K562 (cell line): ENCODE measurements around the gene ARHGAP22. TPM values are rescaled to one million over a fixed set of nuclear protein-coding genes. Genes with fewer than 3 reads are reported as not detected.

Experiments
- FOXJ2 ChIP-seq: fragments of 200-800 bp; sonication (Bioruptor generic); IDR thresholded peaks from 2 replicates; pipeline ENCODE4 v1.6.1; 2016; ENCODE audit warnings: missing genetic modification characterization, missing compliant biosample characterization
- HES1 ChIP-seq: fragments of 450-650 bp; IDR thresholded peaks from 2 replicates; pipeline ENCODE4 v1.6.1; 2016; ENCODE audit warnings: low read depth, mild to moderate bottlenecking, moderate library complexity
- PHTF2 ChIP-seq: fragments of 250-450 bp; sonication (Bioruptor Pico); IDR thresholded peaks from 2 replicates; pipeline ENCODE4 v1.5.0; 2021; ENCODE audit warnings: mild to moderate bottlenecking
- REST ChIP-seq, 2 experiments: fragments of 450-650 bp; formaldehyde crosslinking in 1 of 2; IDR thresholded peaks; 2 replicates each; pipeline versions ENCODE4 v1.4.0 to v1.6.1; 2014 to 2020; ENCODE audit warnings: mild to moderate bottlenecking in 2 of 2, borderline replicate concordance in 1 of 2, low read depth in 1 of 2
- SIX5 ChIP-seq, 2 experiments: IDR thresholded peaks; 2 replicates each; pipeline ENCODE4 v1.6.1; 2011; ENCODE audit warnings: low read length in 2 of 2, borderline replicate concordance in 1 of 2, low read depth in 1 of 2, mild to moderate bottlenecking in 1 of 2, moderate library complexity in 1 of 2; ENCODE audit not compliant: insufficient read depth in 1 of 2
- SLC30A9 ChIP-seq: fragments of 250-450 bp; sonication (Bioruptor Pico); IDR thresholded peaks from 2 replicates; pipeline ENCODE4 v1.8.0; 2022; ENCODE audit warnings: mild to moderate bottlenecking, moderate library complexity
- SNAPC5 ChIP-seq: fragments of 250-450 bp; sonication (Bioruptor Pico); IDR thresholded peaks from 2 replicates; pipeline ENCODE4 v1.8.0; 2021; ENCODE audit warnings: moderate library complexity, mild to moderate bottlenecking, inconsistent platforms
- SUPT5H ChIP-seq: fragments of 450-650 bp; IDR thresholded peaks from 2 replicates; pipeline ENCODE4 v1.6.1; 2016
- TEAD2 ChIP-seq: fragments of 450-650 bp; IDR thresholded peaks from 2 replicates; pipeline ENCODE4 v1.6.1; 2016; ENCODE audit warnings: missing genetic modification characterization, control low read depth, missing compliant biosample characterization
- ZFP36 ChIP-seq: fragments of 150-350 bp; IDR thresholded peaks from 2 replicates; pipeline ENCODE4 v1.6.1; 2018; ENCODE audit warnings: low read length, low read depth; ENCODE audit not compliant: partially characterized antibody
- polyA plus RNA-seq, 8 experiments: library from polyadenylated mRNA; depleted of rRNA in 4 of 8; stranded (reverse) in 5 of 8; unstranded in 3 of 8; fragments of >200 nt; fragmentation: Nextera tagmentation in 2 of 8; fragmentation: Illumina TruSeq in 1 of 8; extraction: Ambion mirVana in 2 of 8; extraction: Trizol in 1 of 8; gene quantifications; 2 replicates each; pipeline versions ENCODE4 v1.2.1 to v1.2.3, GENCODE V29; 2011 to 2014; ENCODE audit warnings: inconsistent platforms in 1 of 8, missing spikeins in 1 of 8
- total RNA-seq, 7 experiments: library from RNA; depleted of rRNA in 6 of 7; stranded (reverse); fragments of >200 nt in 6 of 7; fragmentation: Illumina TruSeq in 2 of 7; extraction: Trizol in 2 of 7; gene quantifications; 2 replicates each; pipeline versions ENCODE4 v1.2.1 to v1.2.3, GENCODE V29; 2011 to 2021; ENCODE audit warnings: low replicate concordance in 1 of 7
- TF ChIP-seq, protein P1 (sequence below): IDR thresholded peaks from 3 replicates; pipeline ENCODE4 v1.6.1; 2011; ENCODE audit warnings: borderline replicate concordance, mild to moderate bottlenecking, moderate library complexity; ENCODE audit not compliant: insufficient read length; ENCODE audit errors: extremely low read depth
- TF ChIP-seq, protein P2 (sequence below): sonication (generic); formaldehyde crosslinking; IDR thresholded peaks from 2 replicates; pipeline ENCODE4 v1.8.0; 2023; ENCODE audit warnings: mild to moderate bottlenecking, missing genetic modification reagents

The ARHGAP22 gene
- total and polyA plus RNA-seq, 9 of the 15 experiments (the other 6 are each of a cell fraction or from before 2014, with no cell fraction given) = 1.3 to 28.1 (median 12.7) TPM

DNA sequence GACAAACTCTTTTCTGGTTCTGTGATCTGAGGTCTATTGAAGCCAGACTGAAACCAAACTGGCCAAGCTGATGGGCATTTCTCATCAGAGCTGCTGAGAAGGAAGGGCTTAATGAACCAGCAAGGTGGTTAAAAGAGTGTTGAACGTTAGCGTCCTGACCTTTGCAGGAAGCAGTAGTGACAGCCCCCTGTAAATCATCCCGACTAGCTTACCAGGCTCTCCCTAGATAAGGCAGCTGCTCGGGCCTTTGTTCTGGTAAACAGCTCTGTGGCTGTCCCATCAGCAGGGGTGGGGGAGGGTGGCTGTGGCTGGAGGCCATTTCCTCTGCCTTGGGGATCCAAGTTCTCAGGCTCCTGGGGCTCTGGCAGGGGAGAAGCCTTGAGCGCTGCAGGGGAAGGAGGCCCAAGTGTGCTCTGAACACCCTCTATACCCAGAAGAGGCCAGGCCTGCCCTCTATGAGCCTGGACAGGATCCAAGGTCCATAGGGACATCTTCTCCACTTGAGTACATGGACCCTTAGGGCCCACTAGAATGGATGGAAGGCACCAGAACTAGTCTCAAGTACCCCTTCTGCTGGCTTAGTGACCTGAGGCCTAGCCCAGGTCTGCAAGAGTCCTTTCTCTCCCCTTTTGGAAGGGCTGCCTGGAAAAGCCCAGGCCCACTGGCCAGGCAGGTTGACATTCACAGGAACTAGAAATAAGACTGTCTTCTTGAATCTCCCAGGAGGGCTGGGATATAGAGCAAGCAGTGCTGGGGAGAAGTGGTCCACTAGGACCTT lies 134.6 kb downstream of the ARHGAP22 start (continued):
- TF ChIP-seq ZFP36 (peak; percentile 49), FOXJ2 (tag) (peak; percentile 55; the same call in 1 of the 2 replicates), SNAPC5 (CRISPR knock-in tag) (no peak), SUPT5H (peak; percentile 73), PHTF2 (CRISPR knock-in tag) (0 out of 2 replicates have a peak, but pooled peaks have one; percentile 40), SLC30A9 (CRISPR knock-in tag) (no peak), TEAD2 (tag) (peak; percentile 52; the same call in 1 of the 2 replicates), SIX5 (IDR thresholded peaks at IDR 0.05; ENCODE audit: borderline replicate concordance in 1 of 2, insufficient read depth in 1 of 2, low read depth in 1 of 2, low read length in 2 of 2) (no peak), REST (IDR thresholded peaks at IDR 0.05; ENCODE audit: borderline replicate concordance) (peak; percentile 35), REST (CRISPR knock-in tag; IDR thresholded peaks at IDR 0.05; ENCODE audit: low read depth) (no peak), HES1 (peak; percentile 74)
- TF ChIP-seq, protein P1, sequence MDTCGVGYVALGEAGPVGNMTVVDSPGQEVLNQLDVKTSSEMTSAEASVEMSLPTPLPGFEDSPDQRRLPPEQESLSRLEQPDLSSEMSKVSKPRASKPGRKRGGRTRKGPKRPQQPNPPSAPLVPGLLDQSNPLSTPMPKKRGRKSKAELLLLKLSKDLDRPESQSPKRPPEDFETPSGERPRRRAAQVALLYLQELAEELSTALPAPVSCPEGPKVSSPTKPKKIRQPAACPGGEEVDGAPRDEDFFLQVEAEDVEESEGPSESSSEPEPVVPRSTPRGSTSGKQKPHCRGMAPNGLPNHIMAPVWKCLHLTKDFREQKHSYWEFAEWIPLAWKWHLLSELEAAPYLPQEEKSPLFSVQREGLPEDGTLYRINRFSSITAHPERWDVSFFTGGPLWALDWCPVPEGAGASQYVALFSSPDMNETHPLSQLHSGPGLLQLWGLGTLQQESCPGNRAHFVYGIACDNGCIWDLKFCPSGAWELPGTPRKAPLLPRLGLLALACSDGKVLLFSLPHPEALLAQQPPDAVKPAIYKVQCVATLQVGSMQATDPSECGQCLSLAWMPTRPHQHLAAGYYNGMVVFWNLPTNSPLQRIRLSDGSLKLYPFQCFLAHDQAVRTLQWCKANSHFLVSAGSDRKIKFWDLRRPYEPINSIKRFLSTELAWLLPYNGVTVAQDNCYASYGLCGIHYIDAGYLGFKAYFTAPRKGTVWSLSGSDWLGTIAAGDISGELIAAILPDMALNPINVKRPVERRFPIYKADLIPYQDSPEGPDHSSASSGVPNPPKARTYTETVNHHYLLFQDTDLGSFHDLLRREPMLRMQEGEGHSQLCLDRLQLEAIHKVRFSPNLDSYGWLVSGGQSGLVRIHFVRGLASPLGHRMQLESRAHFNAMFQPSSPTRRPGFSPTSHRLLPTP = no peak
- TF ChIP-seq, protein P2, sequence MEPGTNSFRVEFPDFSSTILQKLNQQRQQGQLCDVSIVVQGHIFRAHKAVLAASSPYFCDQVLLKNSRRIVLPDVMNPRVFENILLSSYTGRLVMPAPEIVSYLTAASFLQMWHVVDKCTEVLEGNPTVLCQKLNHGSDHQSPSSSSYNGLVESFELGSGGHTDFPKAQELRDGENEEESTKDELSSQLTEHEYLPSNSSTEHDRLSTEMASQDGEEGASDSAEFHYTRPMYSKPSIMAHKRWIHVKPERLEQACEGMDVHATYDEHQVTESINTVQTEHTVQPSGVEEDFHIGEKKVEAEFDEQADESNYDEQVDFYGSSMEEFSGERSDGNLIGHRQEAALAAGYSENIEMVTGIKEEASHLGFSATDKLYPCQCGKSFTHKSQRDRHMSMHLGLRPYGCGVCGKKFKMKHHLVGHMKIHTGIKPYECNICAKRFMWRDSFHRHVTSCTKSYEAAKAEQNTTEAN (CRISPR knock-in tag) = no peak
